HG03196 (cell line): ENCODE results near the gene PHRF1.
"Not testable (repeated sequence)": the region's sequence is repeated elsewhere in the genome, so short reads cannot be mapped to it uniquely, and the experiment has no call there.

Experiments used
- ATAC-seq: cut with Tn5 transposase; IDR thresholded peaks from one replicate; pipeline ENCODE4 v1.9.1; 2021; ENCODE audit not compliant: unreplicated experiment

The PHRF1 gene

DNA sequence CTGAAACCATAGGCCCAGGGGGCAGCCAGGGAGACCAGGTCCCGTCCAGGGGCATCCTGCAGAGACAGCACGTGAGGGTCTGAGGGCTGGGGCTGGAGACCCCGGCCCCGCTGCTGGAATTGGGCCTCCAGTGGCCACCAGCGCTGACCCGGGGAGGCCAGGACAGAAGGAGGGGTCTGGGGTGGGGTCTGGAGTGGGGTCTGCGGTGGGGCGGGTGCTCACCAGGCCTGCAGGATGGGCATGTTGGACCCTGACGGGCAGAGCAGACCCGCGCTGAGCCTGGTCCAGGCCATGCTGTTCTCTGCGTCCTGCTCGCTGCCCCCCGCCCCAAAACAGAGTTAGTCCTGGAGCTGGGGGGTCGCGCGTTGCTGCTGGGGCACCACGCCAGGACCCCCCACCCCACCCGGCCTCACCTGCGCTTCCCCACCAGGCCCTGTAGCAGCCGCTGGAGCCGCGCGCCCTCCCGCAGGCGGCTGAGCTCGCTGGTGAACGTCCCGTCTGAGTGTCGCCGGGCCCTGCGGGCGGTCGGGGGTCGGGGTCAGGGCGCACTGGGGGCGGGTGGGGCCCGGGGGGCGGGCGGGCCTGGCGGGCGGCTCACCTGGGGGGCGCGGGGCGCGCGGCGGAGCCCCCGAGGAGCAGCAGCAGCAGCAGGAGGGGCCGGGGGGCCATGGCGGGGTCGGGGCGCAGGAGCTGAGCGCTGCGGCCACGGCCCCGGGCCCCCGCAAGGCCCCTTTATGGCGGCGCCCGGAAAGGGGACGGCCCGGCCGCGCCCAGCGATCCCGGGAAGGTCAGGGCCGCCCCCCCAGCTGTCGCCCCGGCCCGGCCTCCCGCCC is 50.4 kb downstream of the PHRF1 start, which contains the start of gene SCT:
Gene SCT (minus strand): TSS at position 707 of the 833 bp plus-strand sequence. CDS start 38 bp downstream, at position 669.
- ATAC-seq = no peak

DNA sequence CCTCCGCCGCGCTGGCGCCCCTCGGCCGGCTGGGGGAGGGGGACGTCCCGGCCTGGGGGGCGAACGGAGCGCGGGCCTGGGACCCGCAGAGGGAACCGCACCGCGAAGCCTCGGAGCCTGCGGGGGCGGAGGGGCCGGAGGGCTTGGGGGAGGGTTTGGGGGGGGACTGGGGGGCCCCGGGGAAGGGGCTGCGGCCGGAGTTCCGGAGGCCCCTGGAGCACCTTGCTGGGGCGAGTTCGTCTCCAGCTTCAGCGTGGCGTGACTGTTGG is 51.0 kb downstream of the PHRF1 start:
- no peak for ATAC-seq

DNA sequence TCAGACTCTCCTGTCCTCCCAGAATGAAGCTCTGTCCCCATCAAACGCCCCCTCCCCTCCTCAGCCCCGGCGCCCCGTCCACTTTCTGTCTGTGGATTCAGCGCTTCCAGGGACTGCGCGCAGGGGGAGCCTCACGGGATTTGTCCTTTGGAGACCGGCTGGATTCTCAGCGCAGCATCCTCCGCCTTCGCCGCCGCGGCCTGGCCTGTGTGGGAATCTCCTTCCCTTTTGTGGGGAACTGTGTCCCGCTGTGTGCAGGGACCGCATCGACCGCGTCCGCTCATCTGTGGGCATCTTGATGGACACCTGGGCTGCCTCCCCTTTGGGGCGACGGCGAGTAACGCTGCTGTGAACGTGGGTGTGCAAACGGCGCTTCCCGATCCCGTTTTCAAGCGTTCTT is 51.8 kb downstream of the PHRF1 start:
- no peak for ATAC-seq

DNA sequence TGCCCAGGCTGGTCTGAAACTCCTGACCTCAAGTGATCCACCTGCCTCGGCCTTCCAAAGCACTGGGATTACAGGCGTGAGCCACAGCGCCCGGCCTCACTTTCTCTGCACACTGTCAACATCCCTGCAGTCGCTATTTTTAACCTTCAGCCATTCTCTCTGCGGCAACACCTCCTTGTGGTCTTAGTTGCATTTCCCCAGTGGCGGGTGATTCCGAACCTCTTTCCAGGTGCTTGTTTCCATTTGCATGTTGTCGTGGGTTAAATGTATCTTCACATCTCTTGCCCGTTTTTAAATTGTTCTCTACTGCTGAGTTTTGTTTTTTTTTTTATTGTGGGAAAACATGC is 52.9 kb downstream of the PHRF1 start:
- ATAC-seq = no peak

DNA sequence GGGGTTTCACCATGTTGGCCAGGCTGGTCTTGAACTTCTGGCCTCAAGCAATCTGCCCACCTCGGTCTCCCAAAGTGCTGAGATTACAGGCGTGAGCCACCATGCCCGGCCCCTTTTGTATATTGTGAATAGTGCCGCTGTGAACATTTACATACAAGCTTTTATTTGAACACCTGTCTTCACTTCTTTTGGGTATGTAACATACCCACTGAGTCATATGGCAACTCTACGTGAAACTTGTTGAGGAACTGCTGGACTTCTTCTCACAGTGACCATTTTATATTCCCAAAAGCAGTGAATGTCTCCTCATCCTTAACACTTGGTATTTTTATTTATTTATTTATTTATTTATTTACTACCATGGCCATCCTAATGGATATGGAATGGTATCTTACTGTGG is 54.6 kb downstream of the PHRF1 start:
- ATAC-seq = no peak

DNA sequence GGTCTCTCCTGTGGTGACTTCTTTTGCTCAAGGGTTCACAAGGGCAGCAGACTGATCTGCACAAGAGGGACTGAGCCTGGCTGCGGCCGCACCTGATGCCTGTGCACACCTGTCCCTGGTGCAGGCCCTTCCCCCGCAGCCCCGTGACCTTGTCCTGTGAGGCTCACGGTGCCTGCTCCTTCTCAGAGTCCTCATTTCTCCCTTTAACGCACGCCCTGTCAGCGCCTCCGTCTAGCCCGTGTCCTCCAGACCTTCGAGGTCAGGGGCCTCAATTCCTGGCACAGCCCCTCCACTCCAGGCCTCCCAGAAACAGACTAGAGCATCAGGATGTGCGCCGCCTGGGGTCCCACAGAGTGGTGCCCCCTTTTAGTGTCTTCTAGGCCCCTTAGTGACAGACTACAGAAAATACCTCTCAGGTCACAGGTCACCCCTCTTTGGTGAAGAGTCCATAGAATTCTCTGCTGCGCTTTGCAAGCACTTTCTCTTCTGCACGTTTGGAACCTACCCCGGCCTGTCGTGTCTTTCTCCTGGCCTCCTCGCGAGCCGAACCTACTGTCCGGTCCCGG is 59.8 kb downstream of the PHRF1 start:
- no peak for ATAC-seq

DNA sequence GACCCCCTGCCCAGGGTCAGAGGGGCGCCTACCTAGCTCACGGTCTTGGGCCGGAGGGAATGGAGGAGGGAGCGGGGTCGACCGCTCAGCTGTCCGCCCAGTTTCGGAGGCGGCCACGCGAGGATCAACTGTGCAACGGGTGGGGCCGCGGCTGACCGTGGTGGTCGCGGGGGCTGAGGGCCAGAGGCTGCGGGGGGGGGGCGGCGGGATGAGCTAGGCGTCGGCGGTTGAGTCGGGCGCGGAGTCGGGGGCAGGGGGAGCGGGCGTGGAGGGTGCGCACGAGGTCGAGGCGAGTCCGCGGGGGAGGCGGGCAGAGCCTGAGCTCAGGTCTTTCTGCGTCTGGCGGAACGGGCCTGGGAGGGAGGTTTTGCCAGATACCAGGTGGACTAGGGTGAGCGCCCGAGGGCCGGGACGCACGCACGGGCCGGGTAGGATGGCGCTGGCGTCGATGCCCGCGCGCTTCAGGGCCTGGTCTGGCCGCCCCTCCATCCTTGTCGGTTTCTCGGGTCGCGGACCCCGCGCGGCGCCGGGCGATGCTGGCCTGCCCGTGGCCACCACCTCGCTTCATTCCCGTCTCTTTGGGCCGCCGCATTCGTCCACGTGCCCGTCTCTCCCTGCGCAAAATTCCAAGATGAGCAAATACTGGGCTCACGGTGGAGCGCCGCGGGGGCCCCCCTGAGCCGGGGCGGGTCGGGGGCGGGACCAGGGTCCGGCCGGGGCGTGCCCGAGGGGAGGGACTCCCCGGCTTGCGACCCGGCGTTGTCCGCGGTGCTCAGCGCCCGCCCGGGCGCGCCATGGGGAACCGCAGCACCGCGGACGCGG is 60.5 kb downstream of the PHRF1 start, which contains the start of gene DRD4:
Gene DRD4 (plus strand): TSS at position 759 of the 822 bp plus-strand sequence. CDS start 36 bp downstream, at position 795.
- no peak for ATAC-seq

DNA sequence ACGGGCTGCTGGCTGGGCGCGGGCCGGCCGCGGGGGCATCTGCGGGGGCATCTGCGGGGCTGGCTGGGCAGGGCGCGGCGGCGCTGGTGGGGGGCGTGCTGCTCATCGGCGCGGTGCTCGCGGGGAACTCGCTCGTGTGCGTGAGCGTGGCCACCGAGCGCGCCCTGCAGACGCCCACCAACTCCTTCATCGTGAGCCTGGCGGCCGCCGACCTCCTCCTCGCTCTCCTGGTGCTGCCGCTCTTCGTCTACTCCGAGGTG is 61.0 kb downstream of the PHRF1 start:
- ATAC-seq = no peak

DNA sequence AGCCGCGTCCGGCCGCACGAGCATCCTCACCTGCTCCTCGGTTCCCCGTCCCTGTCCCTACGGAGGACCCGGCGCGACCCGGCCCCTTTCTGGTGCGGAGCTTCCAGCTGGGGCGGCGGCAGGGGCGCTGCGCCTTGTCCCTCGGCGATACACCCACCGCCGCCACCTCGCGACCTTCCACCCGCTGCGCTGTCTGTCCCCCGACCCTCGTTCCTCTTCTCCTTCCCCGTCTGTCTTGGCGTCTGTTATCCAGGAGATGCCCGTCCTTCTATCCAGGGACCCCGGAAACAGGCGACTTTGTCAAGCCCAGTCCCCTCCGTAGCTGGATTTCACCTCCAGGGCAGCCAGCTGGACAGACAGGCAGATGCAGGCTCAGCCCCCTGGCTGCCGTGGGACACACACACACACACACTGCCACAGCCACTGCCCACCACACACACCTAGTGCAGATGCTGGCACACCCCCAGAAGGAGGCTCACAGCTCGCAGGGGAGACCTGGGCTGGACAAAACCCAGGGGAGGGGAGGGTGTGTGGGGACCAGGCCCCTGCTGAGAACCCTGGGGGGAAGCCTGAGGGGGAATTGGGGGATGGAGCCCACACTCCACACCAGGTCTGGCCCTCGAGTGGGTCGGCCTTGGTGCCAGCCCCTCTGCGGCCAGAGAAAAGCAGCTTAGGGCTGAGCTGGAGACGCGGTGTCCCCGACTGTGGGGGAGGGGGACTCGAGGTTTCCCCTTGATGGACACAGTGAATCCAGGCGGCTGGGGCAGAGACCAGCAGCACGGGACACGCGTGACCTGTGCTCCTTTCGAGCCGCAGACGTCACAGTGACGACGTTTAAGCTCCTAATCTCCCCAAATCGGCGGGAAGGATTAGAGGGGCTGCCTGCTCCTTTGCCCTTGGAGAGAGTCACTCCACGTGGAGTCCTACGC is 61.6 kb downstream of the PHRF1 start:
- ATAC-seq = no peak

DNA sequence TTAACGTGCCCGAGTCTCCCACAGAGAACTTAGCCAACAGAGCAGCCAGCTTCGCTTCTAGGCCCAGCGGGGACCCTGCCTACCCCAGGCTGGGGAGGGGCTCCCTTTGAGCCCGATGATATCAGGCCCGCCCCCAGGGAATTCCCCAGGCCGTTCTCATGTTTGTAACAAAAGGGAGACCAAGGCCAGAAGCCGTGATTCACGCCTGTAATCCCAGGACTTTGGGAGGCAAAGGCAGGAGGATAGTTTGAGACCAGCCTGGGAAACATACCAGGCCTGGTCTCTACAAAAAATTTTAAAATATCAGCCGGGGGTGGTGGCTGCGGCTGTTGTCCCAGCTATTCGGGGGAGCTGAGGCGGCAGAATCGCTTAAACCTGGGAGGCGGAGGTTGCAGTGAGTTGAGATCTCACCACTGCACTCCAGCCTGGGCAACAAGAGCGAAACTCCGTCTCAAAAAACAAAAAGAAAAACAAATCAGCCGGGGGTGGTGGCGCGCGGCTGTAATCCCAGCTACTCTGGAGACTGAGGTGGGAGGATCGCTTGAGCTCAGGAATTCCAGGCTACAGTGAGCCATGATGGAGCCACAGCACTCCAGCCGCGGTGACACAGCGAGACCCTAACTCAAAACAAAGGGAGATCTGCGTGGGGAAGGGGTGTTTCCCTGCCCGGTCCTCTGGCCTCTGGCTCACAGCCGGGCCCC is 62.5 kb downstream of the PHRF1 start:
- no peak for ATAC-seq

DNA sequence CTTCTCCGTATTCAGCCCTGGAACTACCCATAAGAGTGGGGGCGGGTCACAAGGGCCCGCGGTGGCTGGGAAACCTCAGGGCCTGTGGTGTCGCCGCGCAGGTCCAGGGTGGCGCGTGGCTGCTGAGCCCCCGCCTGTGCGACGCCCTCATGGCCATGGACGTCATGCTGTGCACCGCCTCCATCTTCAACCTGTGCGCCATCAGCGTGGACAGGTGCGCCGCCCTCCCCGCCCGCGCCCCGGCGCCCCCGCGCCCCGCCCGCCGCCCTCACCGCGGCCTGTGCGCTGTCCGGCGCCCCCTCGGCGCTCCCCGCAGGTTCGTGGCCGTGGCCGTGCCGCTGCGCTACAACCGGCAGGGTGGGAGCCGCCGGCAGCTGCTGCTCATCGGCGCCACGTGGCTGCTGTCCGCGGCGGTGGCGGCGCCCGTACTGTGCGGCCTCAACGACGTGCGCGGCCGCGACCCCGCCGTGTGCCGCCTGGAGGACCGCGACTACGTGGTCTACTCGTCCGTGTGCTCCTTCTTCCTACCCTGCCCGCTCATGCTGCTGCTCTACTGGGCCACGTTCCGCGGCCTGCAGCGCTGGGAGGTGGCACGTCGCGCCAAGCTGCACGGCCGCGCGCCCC is 63.2 kb downstream of the PHRF1 start:
- ATAC-seq = no peak

DNA sequence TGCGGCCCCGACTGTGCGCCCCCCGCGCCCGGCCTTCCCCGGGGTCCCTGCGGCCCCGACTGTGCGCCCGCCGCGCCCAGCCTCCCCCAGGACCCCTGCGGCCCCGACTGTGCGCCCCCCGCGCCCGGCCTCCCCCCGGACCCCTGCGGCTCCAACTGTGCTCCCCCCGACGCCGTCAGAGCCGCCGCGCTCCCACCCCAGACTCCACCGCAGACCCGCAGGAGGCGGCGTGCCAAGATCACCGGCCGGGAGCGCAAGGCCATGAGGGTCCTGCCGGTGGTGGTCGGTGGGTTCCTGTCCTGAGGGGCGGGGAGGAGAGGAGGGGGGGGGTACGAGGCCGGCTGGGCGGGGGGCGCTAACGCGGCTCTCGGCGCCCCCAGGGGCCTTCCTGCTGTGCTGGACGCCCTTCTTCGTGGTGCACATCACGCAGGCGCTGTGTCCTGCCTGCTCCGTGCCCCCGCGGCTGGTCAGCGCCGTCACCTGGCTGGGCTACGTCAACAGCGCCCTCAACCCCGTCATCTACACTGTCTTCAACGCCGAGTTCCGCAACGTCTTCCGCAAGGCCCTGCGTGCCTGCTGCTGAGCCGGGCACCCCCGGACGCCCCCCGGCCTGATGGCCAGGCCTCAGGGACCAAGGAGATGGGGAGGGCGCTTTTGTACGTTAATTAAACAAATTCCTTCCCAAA is 63.9 kb downstream of the PHRF1 start:
- ATAC-seq = no peak

DNA sequence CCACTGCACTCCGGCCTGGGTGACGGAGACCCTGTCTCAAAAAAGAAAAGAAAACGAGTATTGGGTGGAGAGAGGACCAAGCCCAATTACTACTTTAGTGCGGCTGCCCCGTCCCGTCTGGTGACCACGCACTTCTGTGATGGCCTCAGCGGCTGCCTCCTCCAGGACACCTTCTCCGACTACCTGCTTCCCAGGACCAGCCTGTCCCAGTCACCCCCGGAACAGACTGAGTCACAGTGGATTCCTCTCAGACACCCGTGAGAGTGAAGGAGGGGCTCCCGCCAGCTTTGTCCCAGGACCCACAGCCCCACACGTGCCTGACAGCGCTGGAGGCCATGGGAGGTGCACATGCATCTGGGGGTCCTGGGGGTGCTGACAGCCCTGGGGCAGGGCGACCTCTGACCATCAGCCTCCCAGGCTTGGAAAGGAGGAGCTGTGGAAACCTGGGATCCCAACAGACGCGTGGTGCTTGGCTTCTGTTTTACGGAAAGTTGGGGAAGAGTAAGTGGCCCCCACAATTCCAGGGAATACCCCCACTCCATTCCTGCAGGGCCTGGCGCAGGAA is 65.6 kb downstream of the PHRF1 start:
- no peak for ATAC-seq

DNA sequence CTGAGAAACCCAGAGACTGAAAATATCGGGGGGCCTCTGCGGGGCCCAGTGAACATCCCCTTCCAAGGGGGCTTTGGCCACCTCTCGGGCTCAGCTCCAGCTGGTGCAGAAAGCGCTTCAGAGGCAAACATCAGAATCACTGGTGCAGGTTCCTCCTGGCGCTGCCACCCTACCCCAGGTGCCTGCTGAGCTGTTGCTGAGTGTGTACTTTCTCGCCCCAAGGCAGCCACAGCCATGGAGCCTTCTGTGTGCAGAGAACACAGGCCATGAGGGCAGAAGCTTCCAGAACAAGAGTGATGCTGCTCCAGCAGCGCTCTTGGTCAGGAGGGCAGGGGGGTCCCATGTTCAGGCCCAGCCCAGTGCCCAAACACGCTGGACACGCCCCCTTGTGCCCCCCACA is 67.1 kb downstream of the PHRF1 start:
- no peak for ATAC-seq

DNA sequence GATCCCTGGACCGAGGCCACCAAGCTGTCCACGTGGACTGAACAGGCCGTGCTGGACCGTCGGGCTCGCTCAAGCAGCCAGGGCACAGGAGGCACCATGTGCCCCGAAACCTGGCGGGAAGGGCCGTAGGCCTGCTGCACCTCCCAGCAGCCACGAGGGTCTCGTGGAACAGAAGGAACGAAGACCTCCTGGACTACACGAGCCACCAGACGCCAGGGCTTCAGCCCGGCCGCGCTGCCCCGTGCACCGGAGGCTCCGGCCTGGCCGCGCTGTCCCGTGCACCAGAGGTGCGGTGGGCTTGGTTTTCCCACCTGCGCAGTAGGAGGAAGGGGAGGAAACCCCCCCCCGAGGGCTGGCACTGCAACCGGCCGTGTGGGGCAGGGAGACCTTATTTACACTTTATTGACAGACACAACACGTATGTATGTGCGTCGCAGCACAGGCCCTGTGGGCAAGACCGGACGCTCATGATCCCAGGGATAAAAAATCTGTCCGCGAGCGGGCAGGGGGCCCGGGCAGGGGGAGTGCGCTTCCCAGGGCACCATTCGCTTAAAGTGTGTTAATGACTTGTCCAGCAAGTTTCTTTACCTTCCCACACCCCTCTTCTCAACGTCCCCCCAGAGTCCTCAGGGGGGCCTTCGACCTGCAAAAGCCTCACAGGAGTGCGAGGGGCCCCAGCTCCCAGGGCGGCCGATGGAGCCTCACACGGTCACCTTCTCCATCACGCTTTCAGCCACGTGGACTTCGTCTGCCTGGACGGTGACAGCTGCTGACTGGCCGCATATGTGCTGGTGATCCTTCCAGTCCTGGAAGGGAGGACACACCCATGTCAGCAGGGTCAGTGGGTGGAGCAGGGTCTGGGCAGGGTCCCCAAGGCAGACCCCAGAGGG is 67.8 kb downstream of the PHRF1 start:
- ATAC-seq = no peak

DNA sequence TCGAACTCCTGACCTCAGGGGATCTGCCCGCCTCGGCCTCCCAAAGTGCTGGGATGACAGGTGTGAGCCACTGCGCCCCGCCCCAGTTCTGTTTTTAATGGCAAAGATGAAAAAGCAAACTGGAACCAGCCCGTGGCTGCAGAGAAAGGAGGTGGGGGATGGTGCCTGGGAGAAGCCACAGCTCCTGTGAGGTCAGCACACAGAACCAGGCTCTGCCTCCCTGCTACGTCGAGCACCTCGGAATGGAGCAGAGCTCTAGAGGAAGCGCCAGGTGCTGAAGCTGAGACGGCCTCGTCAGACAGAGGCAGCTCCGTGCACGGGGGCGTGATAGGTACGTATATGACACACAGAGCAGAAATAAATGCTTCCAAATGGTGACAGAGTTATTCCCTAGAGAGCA is 69.3 kb downstream of the PHRF1 start:
- ATAC-seq = no peak

DNA sequence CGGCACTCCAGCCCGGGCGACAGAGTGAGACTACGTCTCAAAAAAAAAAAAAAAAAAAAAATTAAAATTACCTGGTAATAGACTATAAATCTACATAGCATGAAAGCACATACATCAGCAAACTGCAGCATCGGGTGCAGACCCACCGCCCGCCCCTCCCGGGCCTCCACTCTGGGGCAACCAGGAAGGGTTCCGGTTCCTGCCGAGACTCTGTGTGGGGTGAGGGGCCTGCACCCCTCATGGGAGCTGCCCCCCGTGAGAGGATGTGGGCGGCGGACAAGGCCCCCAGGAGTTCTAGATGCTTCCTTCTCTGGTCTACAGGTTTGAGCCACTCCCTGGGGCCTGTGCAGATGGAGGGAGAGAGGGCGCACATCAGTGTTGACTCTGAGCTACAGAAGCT is 69.9 kb downstream of the PHRF1 start:
- no peak for ATAC-seq

DNA sequence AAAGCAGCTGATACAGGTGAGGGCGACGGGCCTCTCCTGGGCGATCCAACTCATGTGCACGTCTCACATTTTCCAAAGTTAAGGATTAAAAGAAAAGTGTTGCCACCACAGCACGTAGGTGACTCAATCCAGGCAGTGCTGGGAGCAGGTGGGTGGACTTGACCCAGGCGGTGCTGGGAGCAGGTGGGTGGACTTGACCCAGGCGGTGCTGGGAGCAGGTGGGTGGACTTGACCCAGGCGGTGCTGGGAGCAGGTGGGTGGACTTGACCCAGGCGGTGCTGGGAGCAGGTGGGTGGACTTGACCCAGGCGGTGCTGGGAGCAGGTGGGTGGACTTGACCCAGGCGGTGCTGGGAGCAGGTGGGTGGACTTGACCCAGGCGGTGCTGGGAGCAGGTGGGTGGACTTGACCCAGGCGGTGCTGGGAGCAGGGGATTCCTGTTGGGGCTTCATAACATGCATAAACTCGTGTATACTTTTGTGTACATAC is 71.4 kb downstream of the PHRF1 start:
- not testable (repeated sequence) for ATAC-seq
